ENCODE results near the gene LRCH1. TPM values are rescaled to one million over a fixed set of nuclear protein-coding genes. Genes with fewer than 3 reads are reported as not detected.

Gene LRCH1
- total and polyA plus RNA-seq, 10 of the 15 experiments (the other 5 are each of a cell fraction or from before 2014, with no cell fraction given): 5.3 to 48.9 (median 14.4) TPM

- no peak for TF ChIP-seq KAT2A (conservative IDR thresholded peaks at IDR 0.05; ENCODE audit: control insufficient read depth, low read depth, low read length)
- no peak for TF ChIP-seq ELK1 (IDR thresholded peaks at IDR 0.05; ENCODE audit: low read depth, low read length)
- no peak for TF ChIP-seq FOS (IDR thresholded peaks at IDR 0.05; ENCODE audit: borderline replicate concordance, extremely low read depth, insufficient read length)
- TF ChIP-seq RFX5 (IDR thresholded peaks at IDR 0.05; ENCODE audit: low read depth, low read length): no peak
- Histone ChIP-seq H3K4me3 (no peak overlapping the region), H3K36me3 (ENCODE audit: control insufficient read depth in 2 of 2, insufficient read depth in 2 of 2, low read length in 1 of 2) (no peaks in the 10 kb centered on the region; a peak in 2 of 4 replicates), H3K79me2 (ENCODE audit: control insufficient read depth, insufficient read depth, low read length) (peaks cover 94% of the 10 kb centered on the region), H3K27ac (ENCODE audit: control insufficient read depth, insufficient read depth) (no peak overlapping the region), H3K4me2 (ENCODE audit: control insufficient read depth, insufficient read depth) (no peak overlapping the region), H2AFZ (ENCODE audit: control insufficient read depth, low read depth, low read length) (no peak overlapping the region), H3K9me3 (replicated peaks; ENCODE audit: control insufficient read depth, insufficient read depth, low read length) (no peaks in the 10 kb centered on the region; the same call in 1 of the 3 replicates), H3K9ac (ENCODE audit: control insufficient read depth, insufficient read depth, low read length) (no peak overlapping the region), H3K27me3 (replicated peaks in 1 of 2; ENCODE audit: control insufficient read depth in 2 of 2, insufficient read depth in 2 of 2, low read length in 1 of 2) (no peaks in the 10 kb centered on the region), H4K20me1 (ENCODE audit: control insufficient read depth, insufficient read depth) (no peaks in the 10 kb centered on the region), H3K4me1 (ENCODE audit: control insufficient read depth, insufficient read depth, low read length) (peaks cover 33% of the 10 kb centered on the region)
- ChIA-PET POLR2A (interaction anchor here (1.5 to 2.3 kb wide), 3 partner anchors 12 to 18 kb away, joined by 4 to 7 read pairs (median 6); no protein-coding TSS in a partner anchor), SMC1A (ENCODE audit: uncharacterized antibody, unreplicated experiment) (interaction anchor here (0.7 to 16.4 kb wide), 13 partner anchors 9 to 117 kb away, joined by 3 to 367 read pairs (median 4); no protein-coding TSS in a partner anchor), RAD21 (ENCODE audit: unreplicated experiment) (interaction anchor here (1.2 to 4.6 kb wide), 8 partner anchors 9 to 68 kb away, joined by 3 to 40 read pairs (median 8); partner anchors contain the start of gene LRCH1), CTCF (interaction anchor here (1.7 to 2.6 kb wide), 5 partner anchors 18 to 60 kb away, joined by 3 to 11 read pairs (median 5); no protein-coding TSS in a partner anchor)
- no TSS peak for BruUV-seq (replicated peaks)
- in situ Hi-C loops (cut with MboI): no loop called here
- 18% methylated on average over 3 of the region's 3 CpGs for WGBS (ENCODE audit: insufficient coverage, insufficient replicate concordance, low lambda C conversion rate, missing lambda C conversion rate)
- FAIRE-seq: no peak
- intact Hi-C loops (cut with micrococcal nuclease; ENCODE audit: unreplicated experiment): no loop called here
- DNase-seq (ENCODE audit: low read depth, low spot score): no peak
- no peak for ATAC-seq
Measured at GRCh38 chr13:46612267-46612666, 59.3 kb downstream of the LRCH1 start.

All from GM12878 (cell line).